Measurements from ENCODE around the gene SARS1. TPM values are rescaled to one million over a fixed set of nuclear protein-coding genes. Genes with fewer than 3 reads are reported as not detected.

SARS1 gene
- total and polyA plus RNA-seq, 2 donors (not counting 1 experiment from before 2014, with no cell fraction given): 59.1 to 115 TPM

- POLR2A ChIA-PET: no interaction called here
- H3K27ac Mint-ChIP-seq: no peak overlapping the region
- no peak overlapping the region for H3K4me3 Mint-ChIP-seq
- Histone ChIP-seq H3K9me3 (ENCODE audit: control extremely low read depth in 1 of 3, control insufficient read depth in 2 of 3, insufficient read depth in 1 of 3, low read length in 2 of 3) (no peaks in the 10 kb centered on the region), H3K4me2 (replicated peaks; ENCODE audit: low read depth, low read length, poor library complexity, severe bottlenecking) (no peak overlapping the region), H3K4me1 (ENCODE audit: control insufficient read depth in 2 of 2, insufficient read depth in 2 of 2, low read length in 2 of 2) (peaks cover 4 to 5% of the 10 kb centered on the region in 2 donors), H2AFZ (ENCODE audit: insufficient read depth, low read depth, low read length, poor library complexity, severe bottlenecking) (no peak overlapping the region), H3K79me2 (ENCODE audit: control insufficient read depth, insufficient read depth, low read length) (peaks cover 2% of the 10 kb centered on the region), H3K9ac (ENCODE audit: low read length) (no peak overlapping the region), H4K20me1 (ENCODE audit: control insufficient read depth, insufficient read depth, low read length, poor library complexity, severe bottlenecking) (no peaks in the 10 kb centered on the region), H3K27me3 (replicated peaks in 1 of 4; ENCODE audit: control extremely low read depth in 1 of 4, control insufficient read depth in 3 of 4, insufficient read depth in 4 of 4, low read length in 3 of 4) (no peaks in the 10 kb centered on the region), H3K27ac (ENCODE audit: low read length in 2 of 2) (no peak overlapping the region), H3K4me3 (ENCODE audit: control extremely low read depth in 1 of 5, extremely low read depth in 1 of 5, insufficient read depth in 1 of 5, low read depth in 2 of 5, low read length in 4 of 5) (no peak overlapping the region), H3K36me3 (replicated peaks in 1 of 2; ENCODE audit: control extremely low read depth in 1 of 2, control insufficient read depth in 1 of 2, extremely low read depth in 1 of 2, insufficient read depth in 2 of 2, low read length in 1 of 2) (no peaks in the 10 kb centered on the region)
- DNase-seq: no peak
- 94% methylated on average over 6 of the region's 9 CpGs for WGBS (ENCODE audit: insufficient coverage)
- CTCF ChIA-PET: no interaction called here
- H3K27me3 Mint-ChIP-seq: peaks cover 4% of the 10 kb centered on the region
- peaks cover 2% of the 10 kb centered on the region for H3K4me1 Mint-ChIP-seq
- no peak for TF ChIP-seq EZH2 (IDR thresholded peaks at IDR 0.05; ENCODE audit: borderline replicate concordance, insufficient read depth, low read depth, low read length, poor library complexity, severe bottlenecking)
- TF ChIP-seq CTCF (IDR thresholded peaks at IDR 0.05): no peak
- ATAC-seq (ENCODE audit: low read depth): no peak
- intact Hi-C loops (cut with micrococcal nuclease): no loop called here
- no peaks in the 10 kb centered on the region for H3K9me3 Mint-ChIP-seq (ENCODE audit: insufficient read depth)
Measured at GRCh38 chr1:109208836-109209463, 4.8 kb upstream of the SARS1 start.

GRCh38 chr1:109210058-109210457 is 3.7 kb upstream of the SARS1 start:
- intact Hi-C loops (cut with micrococcal nuclease): loop anchor here (5.0 kb wide), 3 partner anchors 168 to 333 kb away; partner anchors contain the start of genes CLCC1, GPSM2 and WDR47
- H4K20me1 ChIP-seq (ENCODE audit: control insufficient read depth, insufficient read depth, low read length, poor library complexity, severe bottlenecking): peaks cover 8% of the 10 kb centered on the region
- H3K36me3 ChIP-seq (replicated peaks in 1 of 2; ENCODE audit: control extremely low read depth in 1 of 2, control insufficient read depth in 1 of 2, extremely low read depth in 1 of 2, insufficient read depth in 2 of 2, low read length in 1 of 2): no peaks in the 10 kb centered on the region
- H3K9me3 ChIP-seq (ENCODE audit: control extremely low read depth in 1 of 3, control insufficient read depth in 2 of 3, insufficient read depth in 1 of 3, low read length in 2 of 3): no peaks in the 10 kb centered on the region
- H3K9me3 Mint-ChIP-seq (ENCODE audit: insufficient read depth): no peaks in the 10 kb centered on the region
- H3K4me1 ChIP-seq (ENCODE audit: control insufficient read depth in 2 of 2, insufficient read depth in 2 of 2, low read length in 2 of 2): peaks cover 9 to 13% of the 10 kb centered on the region in 2 donors
- H3K27ac ChIP-seq (ENCODE audit: low read length in 2 of 2): no peak overlapping the region
- peaks cover 12% of the 10 kb centered on the region for H3K4me1 Mint-ChIP-seq
- no peak overlapping the region for H3K4me2 ChIP-seq (replicated peaks; ENCODE audit: low read depth, low read length, poor library complexity, severe bottlenecking)
- peaks cover 4% of the 10 kb centered on the region for H3K27me3 Mint-ChIP-seq
- H2AFZ ChIP-seq (ENCODE audit: insufficient read depth, low read depth, low read length, poor library complexity, severe bottlenecking): no peak overlapping the region
- H3K4me3 ChIP-seq (ENCODE audit: control extremely low read depth in 1 of 5, extremely low read depth in 1 of 5, insufficient read depth in 1 of 5, low read depth in 2 of 5, low read length in 4 of 5): no peak overlapping the region
- ChIA-PET CTCF (no interaction called here), POLR2A (interaction anchor here (0.7 kb wide), 1 partner anchor 110 kb away, joined by 3 read pairs; no protein-coding TSS in a partner anchor)
- ATAC-seq (ENCODE audit: low read depth) (no peak), DNase-seq (no peak)
- no peaks in the 10 kb centered on the region for H3K27me3 ChIP-seq (replicated peaks in 1 of 4; ENCODE audit: control extremely low read depth in 1 of 4, control insufficient read depth in 3 of 4, insufficient read depth in 4 of 4, low read length in 3 of 4)
- WGBS (ENCODE audit: insufficient coverage): 95% methylated on average over 6 of the region's 8 CpGs
- H3K79me2 ChIP-seq (ENCODE audit: control insufficient read depth, insufficient read depth, low read length): peaks cover 13% of the 10 kb centered on the region
- H3K9ac ChIP-seq (ENCODE audit: low read length): no peak overlapping the region
- no peak overlapping the region for H3K4me3 Mint-ChIP-seq
- TF ChIP-seq EZH2 (IDR thresholded peaks at IDR 0.05; ENCODE audit: borderline replicate concordance, insufficient read depth, low read depth, low read length, poor library complexity, severe bottlenecking): no peak
- TF ChIP-seq CTCF (IDR thresholded peaks at IDR 0.05): no peak
- H3K27ac Mint-ChIP-seq: no peak overlapping the region

All from B cell (primary cell).